SK-N-SH (cell line): ENCODE data around the gene CYTH3. TPM values are rescaled to one million over a fixed set of nuclear protein-coding genes. Genes with fewer than 3 reads are reported as not detected.
"Not testable (repeated sequence)": the region's sequence is repeated elsewhere in the genome, so short reads cannot be mapped to it uniquely, and the experiment has no call there.

Experiments
- CTCF ChIA-PET: fragments of 300-600, 350-600 bp; formaldehyde crosslinking; extraction: SDS; loops from one replicate; lab custom pipeline; 2021; lab: Yijun Ruan, JAX
- POLR2A ChIA-PET: fragments of 350-600 bp; sonication (Branson Sonifier 250); formaldehyde crosslinking; extraction: SDS; loops from one replicate; lab custom pipeline; 2020; ENCODE audit warnings: antibody characterized with exemption, inconsistent platforms; lab: Yijun Ruan, JAX
- DNase-seq: peaks from one replicate; pipeline ENCODE4 v3.0.0; 2012
- H2AFZ ChIP-seq: fragments of 200-600 bp; sonication (generic); 2 replicates; pipeline ENCODE4 v1.8.1; 2016; ENCODE audit warnings: antibody characterized with exemption, mild to moderate bottlenecking, low read depth
- H3F3A ChIP-seq: fragments of 200-600 bp; sonication (generic); replicated peaks from 2 replicates; pipeline ENCODE3; 2016; ENCODE audit warnings: antibody characterized with exemption, mild to moderate bottlenecking; ENCODE audit not compliant: insufficient read depth
- H3K27ac ChIP-seq, 2 experiments: fragments of 200-500 bp in 1 of 2; fragments of 200-600 bp in 1 of 2; sonication (Bioruptor generic) in 1 of 2; sonication (generic), shearing (Covaris generic) in 1 of 2; 2 replicates each; pipeline versions ENCODE4 v1.5.1 to v1.6.1; 2014 to 2016; ENCODE audit warnings: low read depth in 2 of 2, inconsistent platforms in 1 of 2, low read length in 1 of 2, mild to moderate bottlenecking in 1 of 2, mixed read lengths in 1 of 2
- H3K27me3 ChIP-seq: fragments of 200-600 bp; sonication (generic), shearing (Covaris generic); 2 replicates; pipeline ENCODE4 v1.6.1; 2016; ENCODE audit warnings: mixed run types; ENCODE audit not compliant: insufficient read depth
- H3K36me3 ChIP-seq, 2 experiments: fragments of 200-500 bp in 1 of 2; fragments of 200-600 bp in 1 of 2; sonication (Bioruptor generic) in 1 of 2; sonication (generic) in 1 of 2; replicated peaks in 1 of 2; 2 replicates each; pipeline versions ENCODE3 to v1.5.1; 2014 to 2016; ENCODE audit warnings: low read length in 1 of 2, mild to moderate bottlenecking in 1 of 2; ENCODE audit not compliant: insufficient read depth in 2 of 2, control insufficient read depth in 1 of 2
- H3K4me1 ChIP-seq, 2 experiments: fragments of 200-500 bp in 1 of 2; fragments of 200-600 bp in 1 of 2; sonication (Bioruptor generic) in 1 of 2; sonication (generic), shearing (Covaris generic) in 1 of 2; 2 replicates each; pipeline versions ENCODE4 v1.5.1 to v1.6.1; 2014 to 2016; ENCODE audit warnings: low read depth in 1 of 2, low read length in 1 of 2, mixed run types in 1 of 2; ENCODE audit not compliant: insufficient read depth in 2 of 2, control insufficient read depth in 1 of 2
- H3K4me2 ChIP-seq: fragments of 200-600 bp; sonication (generic), shearing (Covaris generic); 2 replicates; pipeline ENCODE4 v1.6.1; 2017; ENCODE audit warnings: mixed run types
- H3K4me3 ChIP-seq, 2 experiments: fragments of 200-500 bp in 1 of 2; fragments of 200-600 bp in 1 of 2; sonication (Bioruptor generic) in 1 of 2; sonication (generic), shearing (Covaris generic) in 1 of 2; 2 replicates each; pipeline versions ENCODE4 v1.5.1 to v1.8.1; 2014 to 2016; ENCODE audit warnings: low read depth in 2 of 2, inconsistent platforms in 1 of 2, low read length in 1 of 2, mild to moderate bottlenecking in 1 of 2, mixed read lengths in 1 of 2, moderate library complexity in 1 of 2
- H3K79me2 ChIP-seq: fragments of 200-600 bp; sonication (generic); 2 replicates; pipeline ENCODE4 v1.8.1; 2017; ENCODE audit warnings: mild to moderate bottlenecking; ENCODE audit not compliant: insufficient read depth
- H3K9ac ChIP-seq: fragments of 200-600 bp; sonication (generic); 2 replicates; pipeline ENCODE4 v1.6.1; 2017; ENCODE audit warnings: mixed run types
- H3K9me2 ChIP-seq: fragments of 200-600 bp; sonication (generic); 2 replicates; pipeline ENCODE4 v1.6.1; 2017; ENCODE audit warnings: mixed run types
- H3K9me3 ChIP-seq: fragments of 200-600 bp; sonication (generic); 2 replicates; pipeline ENCODE4 v1.6.1; 2017; ENCODE audit warnings: mixed run types, mild to moderate bottlenecking, moderate library complexity
- H4K20me1 ChIP-seq: fragments of 200-600 bp; sonication (generic); 2 replicates; pipeline ENCODE4 v1.6.1; 2017; ENCODE audit warnings: mild to moderate bottlenecking, mixed run types; ENCODE audit not compliant: insufficient read depth
- ELF1 ChIP-seq: IDR thresholded peaks from 2 replicates; pipeline ENCODE4 v1.4.0; 2012
- EP300 ChIP-seq, 2 experiments: IDR thresholded peaks; 2 replicates each; pipeline versions ENCODE4 v1.4.0 to v1.6.1; 2012; ENCODE audit warnings: borderline replicate concordance in 1 of 2, low read depth in 1 of 2, low read length in 1 of 2
- MEF2A ChIP-seq: IDR thresholded peaks from 2 replicates; pipeline ENCODE4 v1.4.0; 2012; ENCODE audit warnings: low read depth, borderline replicate concordance
- NFIC ChIP-seq: IDR thresholded peaks from 2 replicates; pipeline ENCODE4 v1.4.0; 2012; ENCODE audit warnings: borderline replicate concordance
- POLR2AphosphoS5 ChIP-seq: IDR thresholded peaks from 2 replicates; pipeline ENCODE4 v1.6.1; 2012; ENCODE audit warnings: low read depth, low read length
- RXRA ChIP-seq: IDR thresholded peaks from 2 replicates; pipeline ENCODE4 v1.4.0; 2012; ENCODE audit warnings: low read depth, mild to moderate bottlenecking, borderline replicate concordance
- SIN3A ChIP-seq: IDR thresholded peaks from 2 replicates; pipeline ENCODE4 v1.6.1; 2012; ENCODE audit warnings: low read depth, mild to moderate bottlenecking, low read length, moderate library complexity, borderline replicate concordance
- SMC3 ChIP-seq: IDR thresholded peaks from 2 replicates; pipeline ENCODE4 v1.6.1; 2012; ENCODE audit warnings: low read depth, low read length, improper control_type of control experiment
- TCF12 ChIP-seq: IDR thresholded peaks from 2 replicates; pipeline ENCODE4 v1.4.0; 2012
- WGBS: methylation state at CpG from one replicate; pipeline ENCODE4 v1.1.6; 2017; ENCODE audit warnings: low lambda C conversion rate; 5-methylcytosine and 5-hydroxymethylcytosine counted together
- polyA plus RNA-seq, 3 experiments: library from polyadenylated mRNA; depleted of rRNA; stranded (reverse); fragments of >200 nt; gene quantifications; 2 replicates each; pipeline ENCODE4 v1.2.3, GENCODE V29; 2012
- TF ChIP-seq, protein P1 (sequence below): IDR thresholded peaks from 2 replicates; pipeline ENCODE4; 2012
- TF ChIP-seq, protein P2 (sequence below): fragments of 200-600 bp; sonication (generic); IDR thresholded peaks from 2 replicates; pipeline ENCODE4 v1.6.1; 2017; ENCODE audit warnings: antibody characterized with exemption, mild to moderate bottlenecking, moderate library complexity

Gene CYTH3
- polyA plus RNA-seq, 1 of the 3 experiments (the other 2 are of a cell fraction), result 55.1 TPM

DNA sequence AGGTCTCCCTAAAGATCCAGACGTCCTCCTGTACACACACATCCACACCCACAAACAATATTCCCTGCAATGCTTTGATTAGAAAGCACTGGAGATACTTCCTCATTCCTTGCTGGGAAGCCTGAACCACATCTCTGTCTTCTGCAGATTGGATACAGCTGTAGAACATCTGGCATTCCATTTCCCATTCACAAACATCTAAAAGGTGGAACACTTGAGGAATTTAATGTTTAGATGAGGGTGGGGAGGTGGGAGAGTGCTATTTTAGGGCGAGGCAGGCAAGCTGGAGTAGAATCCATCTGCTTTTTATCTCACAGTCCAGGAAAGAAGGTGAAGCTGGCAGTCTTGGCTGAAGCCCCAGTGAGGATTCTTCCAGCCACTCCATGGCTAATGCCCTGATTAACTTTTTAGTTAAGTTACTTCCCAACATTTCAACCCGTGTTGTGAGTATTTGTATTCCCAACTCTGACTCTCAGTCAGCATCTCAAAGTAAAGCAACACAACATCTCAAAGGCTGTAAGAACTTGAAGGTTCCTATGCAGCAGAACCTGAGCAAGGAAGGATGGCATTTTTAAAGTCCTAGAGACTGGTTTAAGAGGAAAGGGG is 46.1 kb downstream of the CYTH3 start:
- peaks cover 21% of the 10 kb centered on the region for H3F3A ChIP-seq
- no peak overlapping the region for H2AFZ ChIP-seq
- H3K9ac ChIP-seq, result no peak overlapping the region
- peaks cover 29 to 41% of the 10 kb centered on the region in 2 experiments for H3K4me1 ChIP-seq
- H4K20me1 ChIP-seq, result peaks cover 14% of the 10 kb centered on the region
- WGBS, result 14% methylated on average over 3 of the region's 3 CpGs
- H3K4me2 ChIP-seq, result peak overlapping the region; percentile 12; the same call in 1 of the 2 replicates
- ChIA-PET POLR2A (no interaction called here), CTCF (interaction anchor here (0.6 to 1.5 kb wide), 5 partner anchors 15 to 97 kb away, joined by 3 to 5 read pairs (median 4); no protein-coding TSS in a partner anchor)
- no peak overlapping the region for H3K4me3 ChIP-seq
- H3K27ac ChIP-seq, result peak overlapping the region; percentile 62 to 91
- TF ChIP-seq, protein P1, sequence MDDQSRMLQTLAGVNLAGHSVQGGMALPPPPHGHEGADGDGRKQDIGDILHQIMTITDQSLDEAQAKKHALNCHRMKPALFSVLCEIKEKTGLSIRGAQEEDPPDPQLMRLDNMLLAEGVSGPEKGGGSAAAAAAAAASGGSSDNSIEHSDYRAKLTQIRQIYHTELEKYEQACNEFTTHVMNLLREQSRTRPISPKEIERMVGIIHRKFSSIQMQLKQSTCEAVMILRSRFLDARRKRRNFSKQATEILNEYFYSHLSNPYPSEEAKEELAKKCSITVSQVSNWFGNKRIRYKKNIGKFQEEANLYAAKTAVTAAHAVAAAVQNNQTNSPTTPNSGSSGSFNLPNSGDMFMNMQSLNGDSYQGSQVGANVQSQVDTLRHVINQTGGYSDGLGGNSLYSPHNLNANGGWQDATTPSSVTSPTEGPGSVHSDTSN, result peak; percentile 73
- TF ChIP-seq SIN3A (no peak), RXRA (0 out of 2 replicates have a peak, but pooled peaks have one; percentile 5), POLR2AphosphoS5 (peak; percentile 81), ELF1 (peak; percentile 85), NFIC (peak; percentile 72; the same call in 1 of the 2 replicates), EP300 (IDR thresholded peaks at IDR 0.05; ENCODE audit: borderline replicate concordance in 1 of 2, low read depth in 1 of 2, low read length in 1 of 2) (peak in 1 of 2 experiments; percentile 59; a peak in 1 of 4 replicates), SMC3 (no peak), MEF2A (peak; percentile 62; the same call in 1 of the 2 replicates), TCF12 (peak; percentile 96)
- TF ChIP-seq, protein P2, sequence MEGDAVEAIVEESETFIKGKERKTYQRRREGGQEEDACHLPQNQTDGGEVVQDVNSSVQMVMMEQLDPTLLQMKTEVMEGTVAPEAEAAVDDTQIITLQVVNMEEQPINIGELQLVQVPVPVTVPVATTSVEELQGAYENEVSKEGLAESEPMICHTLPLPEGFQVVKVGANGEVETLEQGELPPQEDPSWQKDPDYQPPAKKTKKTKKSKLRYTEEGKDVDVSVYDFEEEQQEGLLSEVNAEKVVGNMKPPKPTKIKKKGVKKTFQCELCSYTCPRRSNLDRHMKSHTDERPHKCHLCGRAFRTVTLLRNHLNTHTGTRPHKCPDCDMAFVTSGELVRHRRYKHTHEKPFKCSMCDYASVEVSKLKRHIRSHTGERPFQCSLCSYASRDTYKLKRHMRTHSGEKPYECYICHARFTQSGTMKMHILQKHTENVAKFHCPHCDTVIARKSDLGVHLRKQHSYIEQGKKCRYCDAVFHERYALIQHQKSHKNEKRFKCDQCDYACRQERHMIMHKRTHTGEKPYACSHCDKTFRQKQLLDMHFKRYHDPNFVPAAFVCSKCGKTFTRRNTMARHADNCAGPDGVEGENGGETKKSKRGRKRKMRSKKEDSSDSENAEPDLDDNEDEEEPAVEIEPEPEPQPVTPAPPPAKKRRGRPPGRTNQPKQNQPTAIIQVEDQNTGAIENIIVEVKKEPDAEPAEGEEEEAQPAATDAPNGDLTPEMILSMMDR, result no peak
- no peaks in the 10 kb centered on the region for H3K36me3 ChIP-seq
- peaks cover 98% of the 10 kb centered on the region for H3K79me2 ChIP-seq
- DNase-seq, result no peak
- H3K9me3 ChIP-seq, result no peaks in the 10 kb centered on the region
- H3K27me3 ChIP-seq, result no peaks in the 10 kb centered on the region
- H3K9me2 ChIP-seq, result no peaks in the 10 kb centered on the region

DNA sequence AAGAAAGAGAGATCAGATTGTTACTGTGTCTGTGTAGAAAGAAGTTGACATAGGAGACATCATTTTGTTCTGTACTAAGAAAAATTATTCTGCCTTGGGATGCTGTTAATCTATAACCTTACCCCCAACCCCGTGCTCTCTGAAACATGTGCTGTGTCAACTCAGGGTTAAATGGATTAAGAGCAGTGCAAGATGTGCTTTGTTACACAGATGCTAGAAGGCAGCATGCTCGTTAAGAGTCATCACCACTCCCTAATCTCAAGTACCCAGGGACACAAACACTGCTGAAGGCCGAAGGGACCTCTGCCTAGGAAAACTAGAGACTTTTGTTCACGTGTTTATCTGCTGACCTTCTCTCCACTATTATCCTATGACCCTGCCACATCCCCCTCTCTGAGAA is 49.0 kb downstream of the CYTH3 start:
- 74% methylated on average over 4 of the region's 4 CpGs for WGBS
- CTCF ChIA-PET, POLR2A ChIA-PET: not testable (repeated sequence)

DNA sequence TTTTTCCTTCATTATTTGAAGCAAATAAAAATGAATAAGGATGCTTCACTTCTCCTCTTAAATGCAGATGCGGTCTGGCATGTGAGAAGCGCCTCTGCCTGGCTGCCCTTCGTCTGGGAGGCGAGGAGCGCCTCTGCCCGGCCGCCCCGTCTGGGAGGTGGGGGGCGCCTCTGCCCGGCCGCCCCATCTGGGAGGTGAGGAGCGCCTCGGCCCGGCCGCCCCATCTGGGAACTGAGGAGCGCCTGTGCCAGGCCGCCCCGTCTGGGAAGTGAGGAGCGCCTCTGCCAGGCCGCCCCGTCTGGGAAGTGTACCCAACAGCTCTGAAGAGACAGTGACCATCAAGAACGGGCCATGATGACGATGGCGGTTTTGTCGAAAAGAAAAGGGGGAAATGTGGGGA is 49.4 kb downstream of the CYTH3 start:
- DNase-seq, H3K36me3 ChIP-seq, CTCF ChIA-PET, H3K27ac ChIP-seq, H3K9ac ChIP-seq, POLR2A ChIA-PET, H3K27me3 ChIP-seq, H3K4me2 ChIP-seq, H3K4me3 ChIP-seq, H3K9me3 ChIP-seq, H2AFZ ChIP-seq, H3K9me2 ChIP-seq: not testable (repeated sequence)
- Histone ChIP-seq H4K20me1 (peaks cover 35% of the 10 kb centered on the region; the same call in 1 of the 2 replicates), H3F3A (peaks cover 31% of the 10 kb centered on the region), H3K79me2 (peaks cover 98% of the 10 kb centered on the region), H3K4me1 (peaks cover 18 to 28% of the 10 kb centered on the region in 2 experiments)
- WGBS, result 96% methylated on average over 25 of the region's 25 CpGs

More for the DNA sequence above, 49.0 kb downstream of the CYTH3 start:
- H3K79me2 ChIP-seq, result peaks cover 98% of the 10 kb centered on the region
- not testable (repeated sequence) for H3K9ac ChIP-seq, H3K36me3 ChIP-seq, H3K4me2 ChIP-seq, H3K27me3 ChIP-seq, H3K4me3 ChIP-seq, DNase-seq, H3K9me3 ChIP-seq, H3K27ac ChIP-seq, H2AFZ ChIP-seq, H3K9me2 ChIP-seq
- peaks cover 22 to 32% of the 10 kb centered on the region in 2 experiments for H3K4me1 ChIP-seq
- H4K20me1 ChIP-seq, result peaks cover 31% of the 10 kb centered on the region; the same call in 1 of the 2 replicates
- peaks cover 33% of the 10 kb centered on the region for H3F3A ChIP-seq
